Islet of Langerhans (tissue), 1 donor: ENCODE results near the gene TNS3.
"Not testable (repeated sequence)": the region's sequence is repeated elsewhere in the genome, so short reads cannot be mapped to it uniquely, and the experiment has no call there.

Experiments
- FAIRE-seq: peaks from one replicate; lab custom pipeline; 2011; peaks lifted over from hg19 to GRCh38; lab: Jason Lieb, UNC

Gene TNS3

DNA sequence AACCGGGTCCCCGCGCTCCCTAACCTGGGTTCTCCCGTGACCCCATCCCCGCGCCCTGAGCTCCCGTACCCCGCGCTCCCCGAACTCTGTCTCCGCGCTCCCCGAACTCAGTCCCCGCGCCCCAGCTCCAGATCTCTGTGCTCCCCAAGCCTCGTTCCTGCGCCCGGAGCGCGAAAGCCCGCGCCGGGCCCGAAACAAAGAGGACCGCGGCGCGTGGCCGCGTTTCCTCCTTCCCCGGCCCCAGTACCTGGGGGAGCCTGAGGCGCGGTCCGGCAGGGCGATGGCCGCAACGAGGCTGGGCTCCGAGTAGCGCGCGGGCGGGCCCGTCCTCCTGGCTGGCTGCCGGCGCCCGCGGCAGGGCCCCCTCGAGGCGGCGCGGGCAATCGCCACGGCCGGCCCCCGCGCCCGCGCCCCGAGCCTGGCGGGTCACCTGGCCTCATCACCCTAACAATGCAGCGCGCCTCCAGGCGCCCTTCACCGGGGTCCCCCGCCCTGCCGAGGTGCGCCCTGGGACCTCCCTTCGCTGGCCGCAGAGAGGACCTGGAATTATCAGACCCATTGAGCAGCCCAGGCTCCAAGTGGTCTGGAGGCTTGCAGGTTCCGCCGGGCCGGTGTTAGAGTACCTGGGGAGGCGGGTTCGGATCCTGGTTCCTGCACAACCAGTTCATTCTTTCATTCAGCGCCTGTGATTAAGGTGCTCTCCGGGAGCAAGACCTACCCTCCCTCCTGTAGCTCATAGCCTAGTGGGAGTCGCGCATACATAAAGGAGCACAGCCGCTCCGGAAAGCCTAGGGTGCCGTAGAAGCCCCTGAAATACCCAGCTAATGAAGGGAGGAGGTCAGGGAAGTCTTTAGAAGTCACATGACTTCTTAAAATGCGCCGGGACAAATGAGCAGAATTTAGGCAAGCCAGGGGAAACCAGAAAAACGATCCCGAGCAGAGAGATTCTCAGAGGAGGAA, at the start of gene TNS3:
TNS3 (minus strand) TSS at position 308 of the 960 bp plus-strand sequence. CDS start 142,475 bp downstream, outside the sequence.
- FAIRE-seq, result no peak

- no peak for FAIRE-seq
These were observed 49.8 kb upstream of the TNS3 start for GRCh38 chr7:47631711-47632110.

GRCh38 chr7:47627580-47628283, 45.8 kb upstream of the TNS3 start:
- FAIRE-seq, result no peak

GRCh38 chr7:47625861-47626715, 44.2 kb upstream of the TNS3 start:
- FAIRE-seq, result no peak

- no peak for FAIRE-seq
These were observed 42.8 kb upstream of the TNS3 start for GRCh38 chr7:47624689-47625088.

GRCh38 chr7:47622946-47623640, 41.2 kb upstream of the TNS3 start:
- FAIRE-seq, result no peak

GRCh38 chr7:47622586-47622945, 40.7 kb upstream of the TNS3 start:
- no peak for FAIRE-seq

DNA sequence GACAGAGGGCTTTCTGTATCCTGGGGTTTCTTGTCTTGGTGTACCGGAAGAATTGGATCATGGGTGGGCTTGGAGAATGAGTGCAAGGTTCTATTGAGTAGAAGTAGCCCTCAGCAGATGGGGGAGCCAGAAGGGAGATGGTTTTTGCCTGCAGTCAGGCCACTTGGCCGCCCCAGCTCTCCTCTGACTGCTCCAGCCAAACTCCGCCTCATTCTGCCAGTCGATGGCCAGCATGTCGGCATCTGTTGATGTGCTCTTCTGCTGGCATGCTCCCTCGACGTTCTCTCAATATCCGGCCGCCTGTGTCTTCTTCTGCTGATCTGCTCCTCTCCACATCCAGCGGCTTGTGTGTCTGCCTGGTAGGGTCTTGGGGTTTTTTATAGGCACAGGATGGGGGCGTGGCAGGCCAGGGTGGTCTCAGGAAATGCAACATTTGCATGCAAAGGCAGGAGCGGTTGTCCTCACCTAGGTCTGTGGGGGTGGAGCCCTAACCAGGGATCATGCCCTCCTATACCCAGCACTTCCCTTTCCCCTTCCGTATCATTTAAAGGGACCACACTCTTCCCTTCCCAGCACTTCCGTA, 40.2 kb upstream of the TNS3 start:
- no peak for FAIRE-seq

DNA sequence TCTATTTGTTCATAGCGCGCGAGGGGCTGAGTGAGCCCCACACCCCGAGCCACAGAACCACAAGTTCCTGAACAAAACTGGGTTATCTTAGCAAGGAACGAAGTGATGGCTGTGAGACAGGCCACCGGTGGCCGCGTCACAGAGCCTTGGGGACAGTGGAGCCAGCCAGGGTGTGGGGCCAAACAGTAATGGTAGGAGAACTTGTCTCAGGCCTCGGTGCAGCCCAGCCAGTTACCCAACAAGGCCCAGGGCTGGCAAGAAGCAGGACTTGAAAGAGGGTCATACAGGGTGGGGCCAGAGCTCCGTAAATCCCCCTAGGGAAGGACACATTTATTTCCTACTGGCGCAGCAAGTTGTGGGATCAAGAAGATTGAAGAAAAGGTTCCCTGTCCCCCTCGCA, 39.4 kb upstream of the TNS3 start:
- no peak for FAIRE-seq

GRCh38 chr7:47619806-47620205, 37.9 kb upstream of the TNS3 start:
- no peak for FAIRE-seq

DNA sequence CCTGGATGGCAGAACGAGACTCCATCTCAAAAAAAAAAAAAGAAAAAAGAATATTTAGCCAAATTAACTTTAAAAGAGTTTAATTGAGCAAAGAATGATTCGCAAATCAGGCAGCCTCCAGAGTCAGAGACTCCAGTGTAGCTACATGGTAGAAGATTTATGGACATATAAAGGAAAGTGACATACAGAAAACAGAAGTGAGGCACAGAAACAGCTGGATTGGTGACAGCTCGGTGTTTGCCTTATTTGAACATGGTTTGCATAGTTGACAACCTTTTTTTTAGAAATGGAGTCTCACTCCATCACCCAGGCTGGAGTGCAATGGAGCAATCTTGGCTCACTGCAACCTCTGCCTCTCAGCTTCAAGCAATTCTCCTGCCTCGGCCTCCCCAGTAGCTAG, 35.2 kb upstream of the TNS3 start:
- FAIRE-seq, result no peak

GRCh38 chr7:47614450-47614849, 32.5 kb upstream of the TNS3 start:
- no peak for FAIRE-seq

DNA sequence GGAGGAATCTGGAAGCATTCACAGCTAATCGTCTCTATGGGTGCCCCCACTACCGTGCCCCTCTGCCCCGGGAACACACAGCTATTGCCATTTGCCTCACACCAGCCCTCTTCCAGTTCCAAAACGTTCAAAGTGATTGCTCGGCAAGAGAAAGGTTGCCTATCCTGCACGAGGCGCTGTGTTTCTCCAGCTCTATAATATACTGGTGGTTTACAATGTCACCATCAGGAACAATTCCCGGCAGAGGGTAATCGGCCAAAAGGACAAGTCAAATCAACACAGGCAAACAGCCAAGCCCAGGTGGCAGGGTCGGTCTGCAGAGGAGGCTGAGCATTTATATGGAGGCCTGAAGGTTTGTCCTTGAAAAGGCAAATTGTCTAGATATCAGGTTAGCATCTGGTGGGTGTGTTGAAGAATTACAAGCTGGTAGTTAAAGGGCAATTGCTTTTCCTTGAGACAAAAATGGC, 29.2 kb upstream of the TNS3 start:
- FAIRE-seq, result no peak

- peak; percentile 27 for FAIRE-seq
These were observed 28.7 kb upstream of the TNS3 start for GRCh38 chr7:47610506-47611044.

- FAIRE-seq, result no peak
These were observed 28.0 kb upstream of the TNS3 start for GRCh38 chr7:47609803-47610452.

- FAIRE-seq, result not testable (repeated sequence)
These were observed 24.7 kb upstream of the TNS3 start for GRCh38 chr7:47606593-47607046.

- no peak for FAIRE-seq
These were observed 24.1 kb upstream of the TNS3 start for GRCh38 chr7:47605816-47606575.

DNA sequence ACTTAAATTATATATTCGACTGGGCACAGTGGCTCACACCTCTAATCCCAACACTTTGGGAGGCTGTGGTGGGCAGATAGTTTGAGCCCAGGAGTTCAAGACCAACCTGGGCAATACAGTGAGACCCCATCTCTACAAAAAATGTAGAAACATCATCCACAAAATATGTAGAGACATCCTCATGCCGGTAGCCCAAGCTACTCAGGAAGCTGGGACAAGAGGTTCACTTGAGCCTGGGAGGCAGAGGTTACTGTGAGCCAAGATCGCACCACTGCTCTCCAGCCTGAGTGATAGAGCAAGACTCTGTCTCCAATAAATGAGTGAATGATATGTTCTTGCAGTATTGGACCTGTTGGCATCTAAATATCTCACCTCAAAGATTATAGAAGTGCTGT, 22.6 kb upstream of the TNS3 start:
- no peak for FAIRE-seq

- not testable (repeated sequence) for FAIRE-seq
These were observed 21.8 kb upstream of the TNS3 start for GRCh38 chr7:47603514-47604255.
